Erythroblast (primary cell): Measurements from ENCODE around the gene CREB5.

Source experiments
- GATA1 ChIP-seq: IDR thresholded peaks from 2 replicates; pipeline ENCODE4 v1.6.1; 2011; ENCODE audit warnings: low read depth, mild to moderate bottlenecking, control low read depth, low read length, moderate library complexity
- POLR2A ChIP-seq: IDR thresholded peaks from 2 replicates; pipeline ENCODE4 v1.6.1; 2011; ENCODE audit warnings: mild to moderate bottlenecking, low read length

DNA sequence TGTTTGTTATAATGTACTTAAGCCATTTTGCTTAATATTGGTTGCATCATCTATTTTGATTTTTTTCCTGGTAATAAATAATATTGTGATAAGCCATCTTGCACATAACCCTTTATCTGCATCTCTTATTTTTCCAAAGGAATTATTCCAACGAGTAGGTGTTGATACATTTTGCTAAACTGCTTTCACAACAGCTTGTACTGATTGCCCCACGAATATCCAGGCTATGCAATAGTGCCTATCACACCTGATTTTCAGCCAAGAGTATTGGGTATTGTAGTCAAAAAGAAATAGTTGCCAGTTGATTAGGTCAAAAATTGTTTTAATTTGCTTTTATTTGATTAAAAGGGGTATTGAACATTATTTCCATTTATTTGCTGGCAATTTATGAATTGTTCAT, 20.7 kb downstream of the CREB5 start:
- no peak for TF ChIP-seq POLR2A
- TF ChIP-seq GATA1: no peak
